Uterus (tissue), 2 donors: ENCODE data around the gene SRSF11.

Experiments used
- POLR2A ChIP-seq, 2 donors: fragments of 450-650 bp; IDR thresholded peaks; one replicate each; pipeline ENCODE4 v1.6.1; 2016; ENCODE audit warnings: antibody characterized with exemption in 2 of 2, mild to moderate bottlenecking in 1 of 2, moderate library complexity in 1 of 2
- TF ChIP-seq, protein P1 (sequence below), 4 experiments: fragments of 200-600 bp in 2 of 4; fragments of 450-650 bp in 2 of 4; sonication (generic) in 2 of 4; IDR thresholded peaks; one replicate each; pipeline ENCODE4 v1.5.1; 2016 to 2019; ENCODE audit warnings: antibody characterized with exemption in 4 of 4, mild to moderate bottlenecking in 2 of 4, moderate library complexity in 1 of 4

DNA sequence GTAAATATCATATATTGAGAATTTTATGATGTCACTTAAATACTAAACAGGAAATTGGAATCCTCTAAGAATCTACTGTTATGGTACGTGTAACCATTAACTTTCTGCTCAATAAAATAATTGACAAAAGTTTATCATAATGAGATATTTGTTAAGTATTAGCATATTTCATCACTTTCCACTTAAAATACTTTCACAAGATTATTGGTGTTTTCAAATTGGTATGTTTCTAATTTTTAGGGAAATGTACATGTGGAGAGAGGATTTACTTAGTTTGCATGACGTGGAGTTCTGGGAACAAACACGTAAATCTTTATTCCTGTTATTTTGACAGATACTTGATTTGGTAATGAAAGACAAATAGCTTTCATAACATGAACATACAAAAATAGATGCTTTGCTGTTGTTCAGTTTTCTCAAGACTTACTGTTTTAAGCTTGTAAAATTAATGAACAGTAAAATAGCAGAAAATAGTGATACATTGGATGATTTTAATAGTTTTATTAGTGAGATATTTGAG is 1.6 kb downstream of the SRSF11 start:
- no peak for TF ChIP-seq POLR2A (IDR thresholded peaks at IDR 0.05)
- TF ChIP-seq, protein P1, sequence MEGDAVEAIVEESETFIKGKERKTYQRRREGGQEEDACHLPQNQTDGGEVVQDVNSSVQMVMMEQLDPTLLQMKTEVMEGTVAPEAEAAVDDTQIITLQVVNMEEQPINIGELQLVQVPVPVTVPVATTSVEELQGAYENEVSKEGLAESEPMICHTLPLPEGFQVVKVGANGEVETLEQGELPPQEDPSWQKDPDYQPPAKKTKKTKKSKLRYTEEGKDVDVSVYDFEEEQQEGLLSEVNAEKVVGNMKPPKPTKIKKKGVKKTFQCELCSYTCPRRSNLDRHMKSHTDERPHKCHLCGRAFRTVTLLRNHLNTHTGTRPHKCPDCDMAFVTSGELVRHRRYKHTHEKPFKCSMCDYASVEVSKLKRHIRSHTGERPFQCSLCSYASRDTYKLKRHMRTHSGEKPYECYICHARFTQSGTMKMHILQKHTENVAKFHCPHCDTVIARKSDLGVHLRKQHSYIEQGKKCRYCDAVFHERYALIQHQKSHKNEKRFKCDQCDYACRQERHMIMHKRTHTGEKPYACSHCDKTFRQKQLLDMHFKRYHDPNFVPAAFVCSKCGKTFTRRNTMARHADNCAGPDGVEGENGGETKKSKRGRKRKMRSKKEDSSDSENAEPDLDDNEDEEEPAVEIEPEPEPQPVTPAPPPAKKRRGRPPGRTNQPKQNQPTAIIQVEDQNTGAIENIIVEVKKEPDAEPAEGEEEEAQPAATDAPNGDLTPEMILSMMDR (IDR thresholded peaks at IDR 0.05) = no peak
